HFFc6 (cell line): ENCODE measurements around the gene GMPR2. TPM values are rescaled to one million over a fixed set of nuclear protein-coding genes. Genes with fewer than 3 reads are reported as not detected.

Source experiments
- DNase-seq: peaks from one replicate; pipeline ENCODE4 v3.0.0-alpha.2; 2018
- H3K27ac Mint-ChIP-seq: 2 replicates; pipeline ENCODE4 v1.8.0; 2020; ENCODE audit warnings: mild to moderate bottlenecking, mixed read lengths
- H3K27me3 Mint-ChIP-seq: 2 replicates; pipeline ENCODE4 v1.8.0; 2021; ENCODE audit warnings: mild to moderate bottlenecking, moderate library complexity, mixed read lengths; ENCODE audit not compliant: insufficient read depth
- H3K36me3 Mint-ChIP-seq: 2 replicates; pipeline ENCODE4 v1.8.0; 2021; ENCODE audit warnings: low read depth, mixed read lengths
- H3K4me1 Mint-ChIP-seq: 2 replicates; pipeline ENCODE4 v1.8.0; 2020; ENCODE audit warnings: low read depth, mixed read lengths
- H3K4me3 Mint-ChIP-seq: 2 replicates; pipeline ENCODE4 v1.8.0; 2020; ENCODE audit warnings: mild to moderate bottlenecking, moderate library complexity, mixed read lengths
- H3K9me3 Mint-ChIP-seq: 2 replicates; pipeline ENCODE4 v1.8.0; 2020; ENCODE audit warnings: mild to moderate bottlenecking, mixed read lengths
- total RNA-seq, 6 experiments: library from RNA; stranded (reverse); fragmentation: NEBNext Ultra II Directional; extraction: Animal tissue kit (Norgen Biotek cat#: 25700); gene quantifications; 2 replicates in 1 of 6; 3 replicates in 5 of 6; pipeline ENCODE4 v1.2.3, GENCODE V29; 2021
- TF ChIP-seq, protein P1 (sequence below): fragments of 200-600 bp; sonication (generic); IDR thresholded peaks from 2 replicates; pipeline ENCODE4 v1.5.0; 2021; ENCODE audit warnings: antibody characterized with exemption, mild to moderate bottlenecking

Gene GMPR2
- total RNA-seq, 6 experiments from 2014 or later: 70.6 to 76.7 (median 73.6) TPM

DNA sequence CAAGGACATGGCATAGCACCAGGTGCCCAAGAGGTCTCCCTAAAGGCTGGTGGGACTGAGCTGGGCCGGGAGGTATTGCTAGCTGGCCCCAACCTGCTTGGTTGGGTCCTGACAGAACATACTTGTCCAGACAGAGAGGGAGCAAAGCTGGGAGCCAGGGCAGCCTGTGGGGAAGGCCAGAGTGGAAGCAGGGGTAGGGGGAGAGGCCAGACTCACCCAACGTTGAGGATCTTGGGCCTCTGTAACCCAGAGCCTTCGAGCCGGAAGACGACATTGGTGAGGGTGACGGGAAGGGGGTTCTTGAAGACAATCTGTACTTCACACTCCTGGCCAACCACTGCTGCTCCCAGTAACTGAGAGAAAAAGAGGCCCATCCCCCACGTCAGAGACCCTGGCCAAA is 21.2 kb downstream of the GMPR2 start:
- Mint-ChIP-seq H3K9me3 (no peaks in the 10 kb centered on the region), H3K27ac (no peak overlapping the region), H3K36me3 (no peaks in the 10 kb centered on the region), H3K4me1 (peaks cover 18% of the 10 kb centered on the region), H3K27me3 (peaks cover 6% of the 10 kb centered on the region; the same call in 1 of the 2 replicates), H3K4me3 (no peak overlapping the region)
- no peak for DNase-seq
- TF ChIP-seq, protein P1, sequence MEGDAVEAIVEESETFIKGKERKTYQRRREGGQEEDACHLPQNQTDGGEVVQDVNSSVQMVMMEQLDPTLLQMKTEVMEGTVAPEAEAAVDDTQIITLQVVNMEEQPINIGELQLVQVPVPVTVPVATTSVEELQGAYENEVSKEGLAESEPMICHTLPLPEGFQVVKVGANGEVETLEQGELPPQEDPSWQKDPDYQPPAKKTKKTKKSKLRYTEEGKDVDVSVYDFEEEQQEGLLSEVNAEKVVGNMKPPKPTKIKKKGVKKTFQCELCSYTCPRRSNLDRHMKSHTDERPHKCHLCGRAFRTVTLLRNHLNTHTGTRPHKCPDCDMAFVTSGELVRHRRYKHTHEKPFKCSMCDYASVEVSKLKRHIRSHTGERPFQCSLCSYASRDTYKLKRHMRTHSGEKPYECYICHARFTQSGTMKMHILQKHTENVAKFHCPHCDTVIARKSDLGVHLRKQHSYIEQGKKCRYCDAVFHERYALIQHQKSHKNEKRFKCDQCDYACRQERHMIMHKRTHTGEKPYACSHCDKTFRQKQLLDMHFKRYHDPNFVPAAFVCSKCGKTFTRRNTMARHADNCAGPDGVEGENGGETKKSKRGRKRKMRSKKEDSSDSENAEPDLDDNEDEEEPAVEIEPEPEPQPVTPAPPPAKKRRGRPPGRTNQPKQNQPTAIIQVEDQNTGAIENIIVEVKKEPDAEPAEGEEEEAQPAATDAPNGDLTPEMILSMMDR: no peak

DNA sequence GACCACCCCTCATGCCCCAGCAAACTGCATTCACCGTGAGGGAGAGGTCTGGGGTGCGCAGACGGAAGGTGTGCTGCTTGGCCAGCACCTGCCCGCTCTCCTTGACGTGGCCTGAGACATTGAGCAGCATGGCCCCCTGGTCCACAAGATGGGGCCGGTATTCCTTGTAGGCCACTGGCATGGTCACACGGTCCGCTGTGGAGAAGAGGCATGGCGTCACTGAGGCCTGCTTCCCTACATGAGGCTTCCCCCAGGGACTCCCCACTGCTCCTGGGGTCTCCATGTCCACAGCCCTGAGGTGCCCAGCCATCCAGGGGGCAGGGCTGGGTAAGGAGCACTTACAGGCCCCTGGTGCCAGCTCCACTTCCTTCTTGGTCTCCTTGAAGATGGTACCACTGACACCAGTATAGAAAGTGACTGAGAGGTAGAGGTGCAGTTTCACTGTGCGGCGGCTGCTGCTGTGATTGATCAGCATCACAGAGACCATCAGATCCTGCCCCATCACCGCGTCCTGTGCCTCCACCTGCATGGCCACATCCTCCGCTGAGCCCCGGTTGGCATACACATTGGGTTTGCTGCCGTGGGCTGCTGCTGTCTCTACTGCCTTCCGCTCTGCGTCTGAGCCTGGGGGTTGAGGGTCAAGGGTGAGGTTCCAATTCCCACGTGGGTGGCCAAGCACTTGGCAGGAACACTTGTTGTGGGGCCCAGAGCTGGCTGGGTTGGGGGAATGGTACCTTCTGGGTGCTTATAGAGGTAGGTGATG is 22.1 kb downstream of the GMPR2 start:
- peaks cover 27% of the 10 kb centered on the region for H3K4me1 Mint-ChIP-seq
- TF ChIP-seq, protein P1: no peak
- no peak for DNase-seq
- H3K4me3 Mint-ChIP-seq: no peak overlapping the region
- H3K9me3 Mint-ChIP-seq: no peaks in the 10 kb centered on the region
- no peak overlapping the region for H3K27ac Mint-ChIP-seq
- H3K36me3 Mint-ChIP-seq: no peaks in the 10 kb centered on the region
- peaks cover 6% of the 10 kb centered on the region; the same call in 1 of the 2 replicates for H3K27me3 Mint-ChIP-seq

DNA sequence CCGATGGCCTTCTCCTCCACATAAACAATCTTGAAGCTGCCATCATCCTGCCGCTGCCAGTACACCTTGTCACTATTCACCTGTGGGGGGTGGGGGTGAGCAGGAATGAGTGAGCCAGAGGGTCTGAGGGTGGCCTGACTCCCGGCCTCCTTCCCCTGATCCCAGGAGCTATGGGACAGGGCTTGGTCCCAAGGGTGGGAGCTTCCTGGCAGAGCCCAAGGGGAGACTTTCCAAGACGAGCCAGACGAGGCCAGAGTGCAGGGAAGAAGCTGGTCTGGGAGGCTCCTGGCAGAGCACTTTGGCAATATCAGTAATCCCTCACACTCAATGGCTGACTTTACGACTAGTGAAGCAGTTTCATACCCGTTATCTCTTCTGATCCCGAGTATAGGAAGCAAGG is 22.7 kb downstream of the GMPR2 start:
- Mint-ChIP-seq H3K4me1 (peaks cover 30% of the 10 kb centered on the region), H3K4me3 (no peak overlapping the region), H3K36me3 (no peaks in the 10 kb centered on the region), H3K9me3 (no peaks in the 10 kb centered on the region), H3K27ac (no peak overlapping the region), H3K27me3 (peaks cover 6% of the 10 kb centered on the region; the same call in 1 of the 2 replicates)
- DNase-seq: no peak
- TF ChIP-seq, protein P1: no peak

DNA sequence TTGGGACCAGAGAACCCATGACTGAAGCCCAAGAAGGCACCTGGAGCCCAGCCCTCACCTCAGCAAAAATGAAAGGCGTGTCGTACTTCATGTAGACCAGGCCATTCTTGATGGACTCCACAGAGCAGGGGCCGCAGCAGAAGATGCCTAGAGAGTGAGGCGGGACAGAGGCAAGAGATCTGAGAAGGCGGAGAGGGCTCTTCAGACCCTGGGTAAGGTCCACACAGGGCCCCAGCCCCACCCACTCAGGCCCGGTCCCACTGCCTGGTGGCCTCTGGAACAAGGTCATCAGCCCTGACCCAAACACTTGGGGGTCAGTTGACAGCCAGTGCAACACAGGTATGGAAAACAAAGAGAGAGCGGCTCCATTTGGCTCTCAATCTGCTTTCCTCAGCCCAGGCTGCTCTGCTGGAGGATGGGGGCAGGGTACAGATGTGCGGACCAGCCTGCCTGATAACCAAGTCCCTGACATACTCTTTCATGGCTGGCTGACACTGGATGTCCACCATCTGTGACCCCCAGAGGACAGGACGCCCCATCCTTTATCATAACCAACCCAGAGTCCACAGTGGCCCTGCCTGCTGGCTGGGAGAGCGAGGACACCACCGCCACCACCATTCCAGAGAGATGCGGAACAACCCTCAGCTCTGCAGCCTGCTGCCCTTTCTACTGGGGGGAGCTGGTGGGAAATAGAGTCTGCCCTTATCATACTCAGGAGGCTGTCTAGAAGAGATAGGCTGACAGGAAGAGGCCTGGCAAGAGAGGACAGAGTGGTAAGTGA is 23.4 kb downstream of the GMPR2 start:
- H3K9me3 Mint-ChIP-seq: no peaks in the 10 kb centered on the region
- H3K4me1 Mint-ChIP-seq: peaks cover 30% of the 10 kb centered on the region
- TF ChIP-seq, protein P1: no peak
- no peak overlapping the region for H3K4me3 Mint-ChIP-seq
- H3K27me3 Mint-ChIP-seq: peaks cover 3% of the 10 kb centered on the region; the same call in 1 of the 2 replicates
- no peaks in the 10 kb centered on the region for H3K36me3 Mint-ChIP-seq
- DNase-seq: no peak
- no peak overlapping the region for H3K27ac Mint-ChIP-seq

DNA sequence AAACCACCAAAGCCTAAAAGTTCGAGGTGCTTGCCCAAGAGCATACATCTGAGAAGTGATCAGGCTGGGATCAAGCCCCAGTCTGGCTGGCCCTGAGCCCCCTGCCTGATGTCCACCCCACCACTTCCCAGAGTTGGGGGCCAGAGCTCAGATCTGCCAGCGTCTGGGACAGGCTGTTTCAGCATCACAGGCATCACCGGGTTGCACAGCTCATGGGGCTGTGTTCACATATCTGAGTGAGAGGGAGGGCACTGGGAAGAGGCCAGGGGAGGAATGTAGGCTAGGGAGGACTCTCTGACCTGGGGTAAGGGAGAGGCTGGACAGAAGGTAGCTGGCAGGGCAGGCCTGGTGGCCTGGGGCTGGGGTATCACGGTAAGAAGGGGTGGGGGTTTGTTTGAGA is 24.2 kb downstream of the GMPR2 start:
- peaks cover 22% of the 10 kb centered on the region for H3K4me1 Mint-ChIP-seq
- H3K9me3 Mint-ChIP-seq: no peaks in the 10 kb centered on the region
- no peak overlapping the region for H3K27ac Mint-ChIP-seq
- TF ChIP-seq, protein P1: no peak
- H3K27me3 Mint-ChIP-seq: peaks cover 2% of the 10 kb centered on the region; the same call in 1 of the 2 replicates
- H3K4me3 Mint-ChIP-seq: no peak overlapping the region
- DNase-seq: no peak
- H3K36me3 Mint-ChIP-seq: no peaks in the 10 kb centered on the region
